Glutamatergic neuron (in vitro differentiated cells): ENCODE results near the gene CYP2S1. TPM values are rescaled to one million over a fixed set of nuclear protein-coding genes. Genes with fewer than 3 reads are reported as not detected.

ENCODE experiments used
- DNase-seq: peaks from one replicate; pipeline ENCODE4 v3.0.0; 2022
- H3K27ac Mint-ChIP-seq: one replicate; pipeline ENCODE4 v1.8.0; 2020; ENCODE audit warnings: mild to moderate bottlenecking, mixed read lengths, inconsistent platforms; ENCODE audit not compliant: unreplicated experiment
- H3K27me3 Mint-ChIP-seq: one replicate; pipeline ENCODE4 v1.8.0; 2020; ENCODE audit warnings: mild to moderate bottlenecking, moderate library complexity, mixed read lengths, inconsistent platforms; ENCODE audit not compliant: unreplicated experiment
- H3K36me3 Mint-ChIP-seq: one replicate; pipeline ENCODE4 v1.8.0; 2020; ENCODE audit warnings: mild to moderate bottlenecking, mixed read lengths, inconsistent platforms; ENCODE audit not compliant: unreplicated experiment
- H3K4me1 Mint-ChIP-seq: one replicate; pipeline ENCODE4 v1.8.0; 2020; ENCODE audit warnings: mild to moderate bottlenecking, low read depth, mixed read lengths, inconsistent platforms; ENCODE audit not compliant: unreplicated experiment
- H3K4me3 Mint-ChIP-seq: one replicate; pipeline ENCODE4 v1.8.0; 2020; ENCODE audit warnings: mild to moderate bottlenecking, mixed read lengths, inconsistent platforms; ENCODE audit not compliant: unreplicated experiment
- H3K9me3 Mint-ChIP-seq: one replicate; pipeline ENCODE4 v1.8.0; 2020; ENCODE audit warnings: mild to moderate bottlenecking, moderate library complexity, mixed read lengths, inconsistent platforms; ENCODE audit not compliant: unreplicated experiment
- CTCF ChIP-seq: fragments of 200-600 bp; sonication (generic); IDR thresholded peaks from one replicate; pipeline ENCODE4 v1.5.0; 2021; ENCODE audit not compliant: partially characterized antibody, unreplicated experiment
- total RNA-seq: library from RNA; stranded (reverse); fragmentation: NEBNext Ultra II Directional; extraction: Animal tissue kit (Norgen Biotek cat#: 25700); gene quantifications from one replicate; pipeline ENCODE4 v1.2.1, GENCODE V29; 2021; ENCODE audit not compliant: unreplicated experiment

The CYP2S1 gene
- total RNA-seq, 1 donor from 2014 or later = 6.0 TPM

- no peak for DNase-seq
- Mint-ChIP-seq H3K9me3 (peaks cover 3% of the 10 kb centered on the region), H3K27ac (no peak overlapping the region)
These were observed 55.9 kb downstream of the CYP2S1 start for GRCh38 chr19:41248895-41249294.

GRCh38 chr19:41249707-41250423, 56.8 kb downstream of the CYP2S1 start:
- Mint-ChIP-seq H3K36me3 (no peaks in the 10 kb centered on the region), H3K27ac (no peak overlapping the region)
- DNase-seq = no peak

More at GRCh38 chr19:41248895-41249294, 55.9 kb downstream of the CYP2S1 start:
- H3K27me3 Mint-ChIP-seq = peaks cover 2% of the 10 kb centered on the region
- H3K4me1 Mint-ChIP-seq = no peaks in the 10 kb centered on the region
- H3K4me3 Mint-ChIP-seq = no peak overlapping the region
- H3K36me3 Mint-ChIP-seq = no peaks in the 10 kb centered on the region
- TF ChIP-seq CTCF = no peak

GRCh38 chr19:41253660-41254059, 60.6 kb downstream of the CYP2S1 start:
- peaks cover 3% of the 10 kb centered on the region for H3K9me3 Mint-ChIP-seq
- no peak overlapping the region for H3K4me3 Mint-ChIP-seq
- no peak for TF ChIP-seq CTCF
- H3K36me3 Mint-ChIP-seq = no peaks in the 10 kb centered on the region
- no peak for DNase-seq
- H3K27me3 Mint-ChIP-seq = peaks cover 4% of the 10 kb centered on the region
- no peak overlapping the region for H3K27ac Mint-ChIP-seq
- no peaks in the 10 kb centered on the region for H3K4me1 Mint-ChIP-seq

More at GRCh38 chr19:41249707-41250423, 56.8 kb downstream of the CYP2S1 start:
- Mint-ChIP-seq H3K4me1 (no peaks in the 10 kb centered on the region), H3K4me3 (no peak overlapping the region), H3K27me3 (peaks cover 2% of the 10 kb centered on the region), H3K9me3 (peaks cover 3% of the 10 kb centered on the region)
- TF ChIP-seq CTCF = no peak

- Mint-ChIP-seq H3K36me3 (no peaks in the 10 kb centered on the region), H3K9me3 (peaks cover 4% of the 10 kb centered on the region), H3K4me3 (no peak overlapping the region), H3K4me1 (no peaks in the 10 kb centered on the region), H3K27me3 (peaks cover 4% of the 10 kb centered on the region), H3K27ac (no peak overlapping the region)
- DNase-seq = no peak
- TF ChIP-seq CTCF = no peak
These were observed 62.2 kb downstream of the CYP2S1 start for GRCh38 chr19:41255171-41255570.

Other genes starting within 250 kb of the CYP2S1 start
- gene CYP2B6, start 201.9 kb upstream of the CYP2S1 start, total RNA-seq = not detected
- gene CYP2A13, start 104.8 kb upstream of the CYP2S1 start, total RNA-seq = not detected
- gene CYP2F1, start 78.8 kb upstream of the CYP2S1 start, total RNA-seq = not detected
- gene AXL, start 26.0 kb downstream of the CYP2S1 start, total RNA-seq = not detected
- gene HNRNPUL1, start 71.2 kb downstream of the CYP2S1 start, total RNA-seq = 201 TPM
- gene CCDC97, start 117.0 kb downstream of the CYP2S1 start, total RNA-seq = 36.7 TPM
- 26.0 TPM for gene TGFB1, start 160.7 kb downstream of the CYP2S1 start, total RNA-seq
- gene B9D2, start 170.9 kb downstream of the CYP2S1 start, total RNA-seq = 7.6 TPM
- gene TMEM91, start 183.3 kb downstream of the CYP2S1 start, total RNA-seq = 52.6 TPM
- gene EXOSC5, start 204.1 kb downstream of the CYP2S1 start, total RNA-seq = 18.2 TPM
- gene BCKDHA, start 204.6 kb downstream of the CYP2S1 start, total RNA-seq = 11.0 TPM
- 15.9 TPM for gene B3GNT8, start 234.2 kb downstream of the CYP2S1 start, total RNA-seq
- gene DMAC2, start 246.7 kb downstream of the CYP2S1 start, total RNA-seq = 99.4 TPM
- not detected for gene ERICH4, start 249.9 kb downstream of the CYP2S1 start, total RNA-seq